HL-60 (cell line): ENCODE data around the gene OAS2.

Experiments
- TF ChIP-seq, protein P1 (sequence below): IDR thresholded peaks from one replicate; pipeline ENCODE4 v1.5.1; 2011; ENCODE audit warnings: low read length, control low read depth, inconsistent platforms; ENCODE audit not compliant: insufficient read depth
- TF ChIP-seq, protein P2 (sequence below): IDR thresholded peaks from 2 replicates; pipeline ENCODE4 v1.6.1; 2012; ENCODE audit warnings: low read depth; ENCODE audit not compliant: insufficient replicate concordance

DNA sequence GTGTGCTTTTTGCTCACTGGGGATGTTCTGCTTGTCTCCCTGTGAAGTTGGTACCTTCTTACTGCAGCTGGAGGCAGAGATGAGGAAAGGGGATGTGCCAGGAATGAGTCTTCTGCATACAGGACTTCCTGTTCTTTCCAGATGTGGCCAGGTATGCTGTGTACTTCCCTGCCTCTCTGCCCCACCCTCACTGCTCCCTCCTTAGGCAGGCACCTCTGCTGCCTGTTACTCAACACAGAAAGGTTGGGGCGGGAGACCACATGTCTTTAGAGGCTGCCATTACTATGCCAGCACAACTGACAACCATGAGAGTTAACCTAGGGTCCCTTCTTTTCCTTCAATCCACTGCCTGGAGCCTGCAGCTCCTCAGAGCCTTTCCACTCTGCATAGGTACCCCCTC lies 42.1 kb upstream of the OAS2 start:
- TF ChIP-seq, protein P1, sequence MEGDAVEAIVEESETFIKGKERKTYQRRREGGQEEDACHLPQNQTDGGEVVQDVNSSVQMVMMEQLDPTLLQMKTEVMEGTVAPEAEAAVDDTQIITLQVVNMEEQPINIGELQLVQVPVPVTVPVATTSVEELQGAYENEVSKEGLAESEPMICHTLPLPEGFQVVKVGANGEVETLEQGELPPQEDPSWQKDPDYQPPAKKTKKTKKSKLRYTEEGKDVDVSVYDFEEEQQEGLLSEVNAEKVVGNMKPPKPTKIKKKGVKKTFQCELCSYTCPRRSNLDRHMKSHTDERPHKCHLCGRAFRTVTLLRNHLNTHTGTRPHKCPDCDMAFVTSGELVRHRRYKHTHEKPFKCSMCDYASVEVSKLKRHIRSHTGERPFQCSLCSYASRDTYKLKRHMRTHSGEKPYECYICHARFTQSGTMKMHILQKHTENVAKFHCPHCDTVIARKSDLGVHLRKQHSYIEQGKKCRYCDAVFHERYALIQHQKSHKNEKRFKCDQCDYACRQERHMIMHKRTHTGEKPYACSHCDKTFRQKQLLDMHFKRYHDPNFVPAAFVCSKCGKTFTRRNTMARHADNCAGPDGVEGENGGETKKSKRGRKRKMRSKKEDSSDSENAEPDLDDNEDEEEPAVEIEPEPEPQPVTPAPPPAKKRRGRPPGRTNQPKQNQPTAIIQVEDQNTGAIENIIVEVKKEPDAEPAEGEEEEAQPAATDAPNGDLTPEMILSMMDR, result no peak
- TF ChIP-seq, protein P2, sequence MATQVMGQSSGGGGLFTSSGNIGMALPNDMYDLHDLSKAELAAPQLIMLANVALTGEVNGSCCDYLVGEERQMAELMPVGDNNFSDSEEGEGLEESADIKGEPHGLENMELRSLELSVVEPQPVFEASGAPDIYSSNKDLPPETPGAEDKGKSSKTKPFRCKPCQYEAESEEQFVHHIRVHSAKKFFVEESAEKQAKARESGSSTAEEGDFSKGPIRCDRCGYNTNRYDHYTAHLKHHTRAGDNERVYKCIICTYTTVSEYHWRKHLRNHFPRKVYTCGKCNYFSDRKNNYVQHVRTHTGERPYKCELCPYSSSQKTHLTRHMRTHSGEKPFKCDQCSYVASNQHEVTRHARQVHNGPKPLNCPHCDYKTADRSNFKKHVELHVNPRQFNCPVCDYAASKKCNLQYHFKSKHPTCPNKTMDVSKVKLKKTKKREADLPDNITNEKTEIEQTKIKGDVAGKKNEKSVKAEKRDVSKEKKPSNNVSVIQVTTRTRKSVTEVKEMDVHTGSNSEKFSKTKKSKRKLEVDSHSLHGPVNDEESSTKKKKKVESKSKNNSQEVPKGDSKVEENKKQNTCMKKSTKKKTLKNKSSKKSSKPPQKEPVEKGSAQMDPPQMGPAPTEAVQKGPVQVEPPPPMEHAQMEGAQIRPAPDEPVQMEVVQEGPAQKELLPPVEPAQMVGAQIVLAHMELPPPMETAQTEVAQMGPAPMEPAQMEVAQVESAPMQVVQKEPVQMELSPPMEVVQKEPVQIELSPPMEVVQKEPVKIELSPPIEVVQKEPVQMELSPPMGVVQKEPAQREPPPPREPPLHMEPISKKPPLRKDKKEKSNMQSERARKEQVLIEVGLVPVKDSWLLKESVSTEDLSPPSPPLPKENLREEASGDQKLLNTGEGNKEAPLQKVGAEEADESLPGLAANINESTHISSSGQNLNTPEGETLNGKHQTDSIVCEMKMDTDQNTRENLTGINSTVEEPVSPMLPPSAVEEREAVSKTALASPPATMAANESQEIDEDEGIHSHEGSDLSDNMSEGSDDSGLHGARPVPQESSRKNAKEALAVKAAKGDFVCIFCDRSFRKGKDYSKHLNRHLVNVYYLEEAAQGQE, result no peak
